ENCODE results near the gene LPCAT3.
A peak's percentile ranks its signal among the peaks of the same experiment; 100 is the strongest.

The LPCAT3 gene

GRCh38 chr12:6944381-6945186 is 73.7 kb downstream of the LPCAT3 start:
- peak overlapping the region; percentile 95 for H3K4me3 ChIP-seq (ENCODE audit: low read length)
- no peaks in the 10 kb centered on the region for H4K20me1 ChIP-seq (ENCODE audit: control insufficient read depth, insufficient read depth, low read depth, low read length)
- peak overlapping the region; percentile 80 for H3K27ac ChIP-seq (ENCODE audit: low read depth, low read length)
- H3K79me2 ChIP-seq (ENCODE audit: control insufficient read depth, low read length) = no peaks in the 10 kb centered on the region
- peak overlapping the region; percentile 100 for H3K4me2 ChIP-seq (ENCODE audit: low read length)
- TF ChIP-seq EZH2phosphoT487 (IDR thresholded peaks at IDR 0.05; ENCODE audit: borderline replicate concordance, low read length) = no peak
- TF ChIP-seq, protein P1, sequence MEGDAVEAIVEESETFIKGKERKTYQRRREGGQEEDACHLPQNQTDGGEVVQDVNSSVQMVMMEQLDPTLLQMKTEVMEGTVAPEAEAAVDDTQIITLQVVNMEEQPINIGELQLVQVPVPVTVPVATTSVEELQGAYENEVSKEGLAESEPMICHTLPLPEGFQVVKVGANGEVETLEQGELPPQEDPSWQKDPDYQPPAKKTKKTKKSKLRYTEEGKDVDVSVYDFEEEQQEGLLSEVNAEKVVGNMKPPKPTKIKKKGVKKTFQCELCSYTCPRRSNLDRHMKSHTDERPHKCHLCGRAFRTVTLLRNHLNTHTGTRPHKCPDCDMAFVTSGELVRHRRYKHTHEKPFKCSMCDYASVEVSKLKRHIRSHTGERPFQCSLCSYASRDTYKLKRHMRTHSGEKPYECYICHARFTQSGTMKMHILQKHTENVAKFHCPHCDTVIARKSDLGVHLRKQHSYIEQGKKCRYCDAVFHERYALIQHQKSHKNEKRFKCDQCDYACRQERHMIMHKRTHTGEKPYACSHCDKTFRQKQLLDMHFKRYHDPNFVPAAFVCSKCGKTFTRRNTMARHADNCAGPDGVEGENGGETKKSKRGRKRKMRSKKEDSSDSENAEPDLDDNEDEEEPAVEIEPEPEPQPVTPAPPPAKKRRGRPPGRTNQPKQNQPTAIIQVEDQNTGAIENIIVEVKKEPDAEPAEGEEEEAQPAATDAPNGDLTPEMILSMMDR (IDR thresholded peaks at IDR 0.05; ENCODE audit: low read depth, low read length, poor library complexity, severe bottlenecking) = peak; percentile 98
- H3K27me3 ChIP-seq (ENCODE audit: control insufficient read depth, low read length) = peaks cover 16% of the 10 kb centered on the region
- H3K4me1 ChIP-seq (ENCODE audit: control insufficient read depth, low read length) = peaks cover 56% of the 10 kb centered on the region
- no peaks in the 10 kb centered on the region for H3K36me3 ChIP-seq (ENCODE audit: control insufficient read depth, low read length)
- peaks cover 13% of the 10 kb centered on the region for H3F3A ChIP-seq (ENCODE audit: control insufficient read depth, insufficient read depth)
- no peaks in the 10 kb centered on the region for H3K9me3 ChIP-seq (ENCODE audit: control insufficient read depth, insufficient read depth, low read length)
- H3K9me2 ChIP-seq (replicated peaks; ENCODE audit: control insufficient read depth, low read length) = no peaks in the 10 kb centered on the region

GRCh38 chr12:6943722-6944380 is 74.4 kb downstream of the LPCAT3 start, which contains the start of the genes C12orf57 and RNU7-1:
C12orf57 (plus strand) TSS chr12:6944022; CDS start chr12:6944122, 100 bp downstream.
RNU7-1 (plus strand) TSS chr12:6943816.
- peak within 1 kb of the TSS; percentile 95 for H3K4me3 ChIP-seq (ENCODE audit: low read length)
- H3K36me3 ChIP-seq (ENCODE audit: control insufficient read depth, low read length) = no peaks in the 10 kb centered on the region
- H3K4me1 ChIP-seq (ENCODE audit: control insufficient read depth, low read length) = peaks cover 49% of the 10 kb centered on the region
- H3K9me3 ChIP-seq (ENCODE audit: control insufficient read depth, insufficient read depth, low read length) = no peaks in the 10 kb centered on the region
- TF ChIP-seq, protein P1 (IDR thresholded peaks at IDR 0.05; ENCODE audit: low read depth, low read length, poor library complexity, severe bottlenecking) = no peak
- TF ChIP-seq EZH2phosphoT487 (IDR thresholded peaks at IDR 0.05; ENCODE audit: borderline replicate concordance, low read length) = no peak
- peak within 1 kb of the TSS; percentile 80 for H3K27ac ChIP-seq (ENCODE audit: low read depth, low read length)
- H3K79me2 ChIP-seq (ENCODE audit: control insufficient read depth, low read length) = no peaks in the 10 kb centered on the region
- peaks cover 9% of the 10 kb centered on the region for H3K27me3 ChIP-seq (ENCODE audit: control insufficient read depth, low read length)
- H3F3A ChIP-seq (ENCODE audit: control insufficient read depth, insufficient read depth) = peaks cover 13% of the 10 kb centered on the region
- no peaks in the 10 kb centered on the region for H3K9me2 ChIP-seq (replicated peaks; ENCODE audit: control insufficient read depth, low read length)
- H4K20me1 ChIP-seq (ENCODE audit: control insufficient read depth, insufficient read depth, low read depth, low read length) = no peaks in the 10 kb centered on the region
- peak within 1 kb of the TSS; percentile 100 for H3K4me2 ChIP-seq (ENCODE audit: low read length)

DNA sequence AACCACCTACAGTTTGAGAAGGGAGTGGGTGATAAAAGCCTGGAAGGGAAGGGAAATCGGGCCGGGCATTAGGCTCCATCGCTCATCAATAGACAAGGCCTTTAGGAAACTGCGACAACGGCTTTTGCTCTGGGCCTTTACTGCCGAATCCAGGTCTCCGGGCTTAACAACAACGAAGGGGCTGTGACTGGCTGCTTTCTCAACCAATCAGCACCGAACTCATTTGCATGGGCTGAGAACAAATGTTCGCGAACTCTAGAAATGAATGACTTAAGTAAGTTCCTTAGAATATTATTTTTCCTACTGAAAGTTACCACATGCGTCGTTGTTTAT is 74.9 kb downstream of the LPCAT3 start:
- H3K79me2 ChIP-seq (ENCODE audit: control insufficient read depth, low read length) = no peaks in the 10 kb centered on the region
- H3K9me2 ChIP-seq (replicated peaks; ENCODE audit: control insufficient read depth, low read length) = no peaks in the 10 kb centered on the region
- no peaks in the 10 kb centered on the region for H3K36me3 ChIP-seq (ENCODE audit: control insufficient read depth, low read length)

More for the DNA sequence above, 74.9 kb downstream of the LPCAT3 start:
- Histone ChIP-seq H3K4me3 (ENCODE audit: low read length) (peak overlapping the region; percentile 95), H3K9me3 (ENCODE audit: control insufficient read depth, insufficient read depth, low read length) (no peaks in the 10 kb centered on the region), H4K20me1 (ENCODE audit: control insufficient read depth, insufficient read depth, low read depth, low read length) (no peaks in the 10 kb centered on the region), H3K27ac (ENCODE audit: low read depth, low read length) (peak overlapping the region; percentile 80), H3K27me3 (ENCODE audit: control insufficient read depth, low read length) (peaks cover 9% of the 10 kb centered on the region; the same call in 1 of the 2 replicates), H3K4me1 (ENCODE audit: control insufficient read depth, low read length) (peaks cover 51% of the 10 kb centered on the region), H3F3A (ENCODE audit: control insufficient read depth, insufficient read depth) (peaks cover 13% of the 10 kb centered on the region), H3K4me2 (ENCODE audit: low read length) (peak overlapping the region; percentile 100)
- TF ChIP-seq EZH2phosphoT487 (IDR thresholded peaks at IDR 0.05; ENCODE audit: borderline replicate concordance, low read length) = no peak
- TF ChIP-seq, protein P1 (IDR thresholded peaks at IDR 0.05; ENCODE audit: low read depth, low read length, poor library complexity, severe bottlenecking) = no peak

Measured in DOHH2 (cell line).